Left ventricle myocardium inferior (tissue), 1 donor: Measurements from ENCODE around the gene HHAT. TPM values are rescaled to one million over a fixed set of nuclear protein-coding genes. Genes with fewer than 3 reads are reported as not detected.

Experiments used
- DNase-seq: peaks from one replicate; pipeline ENCODE4 v3.0.0-alpha.2; 2020
- H3K27ac ChIP-seq: fragments of 200-600 bp; replicated peaks from 2 replicates; pipeline ENCODE4 v1.8.0; 2021
- H3K27me3 ChIP-seq: fragments of 200-600 bp; 2 replicates; pipeline ENCODE4 v1.8.0; 2021; ENCODE audit warnings: low read depth
- H3K36me3 ChIP-seq: fragments of 200-600 bp; 2 replicates; pipeline ENCODE4 v1.8.0; 2021
- H3K4me1 ChIP-seq: fragments of 200-600 bp; 2 replicates; pipeline ENCODE4 v1.8.0; 2021
- H3K4me3 ChIP-seq: fragments of 200-600 bp; 2 replicates; pipeline ENCODE4 v1.8.0; 2021; ENCODE audit warnings: mild to moderate bottlenecking, moderate library complexity
- H3K9me3 ChIP-seq: fragments of 200-600 bp; replicated peaks from 2 replicates; pipeline ENCODE4 v1.8.0; 2021
- CTCF ChIP-seq: fragments of 200-600 bp; IDR thresholded peaks from 2 replicates; pipeline ENCODE4 v1.8.0; 2021; ENCODE audit warnings: antibody characterized with exemption, mild to moderate bottlenecking, borderline replicate concordance
- intact Hi-C: fragments of 100-400 bp; cut with micrococcal nuclease; formaldehyde crosslinking; loops from one replicate; pipeline ENCODE4 v1.11.0; 2022
- total RNA-seq: library from RNA; stranded (reverse); fragmentation: NEBNext Ultra II Directional; extraction: Animal tissue kit (Norgen Biotek cat#: 25700); gene quantifications from one replicate; pipeline ENCODE4 v1.2.1, GENCODE V29; 2021
- donor health status: DM: no; HTN: yes; CAD: no; lungs with severe emphysema.

HHAT gene
- total RNA-seq, 1 donor from 2014 or later, result 2.1 TPM

GRCh38 chr1:210523830-210524229 is 195.1 kb downstream of the HHAT start:
- Histone ChIP-seq H3K27ac (no peak overlapping the region), H3K9me3 (no peaks in the 10 kb centered on the region), H3K4me1 (peaks cover 12% of the 10 kb centered on the region), H3K4me3 (no peak overlapping the region), H3K36me3 (no peaks in the 10 kb centered on the region), H3K27me3 (no peaks in the 10 kb centered on the region)
- DNase-seq, result no peak
- intact Hi-C loops, result no loop called here
- TF ChIP-seq CTCF, result no peak

GRCh38 chr1:210525716-210526454 is 197.2 kb downstream of the HHAT start:
- Histone ChIP-seq H3K9me3 (no peaks in the 10 kb centered on the region), H3K27ac (no peak overlapping the region), H3K36me3 (no peaks in the 10 kb centered on the region), H3K4me1 (peaks cover 12% of the 10 kb centered on the region), H3K4me3 (no peak overlapping the region), H3K27me3 (no peaks in the 10 kb centered on the region)
- TF ChIP-seq CTCF, result no peak
- no peak for DNase-seq
- intact Hi-C loops, result no loop called here

GRCh38 chr1:210527091-210527490 is 198.4 kb downstream of the HHAT start:
- H3K27me3 ChIP-seq, result no peaks in the 10 kb centered on the region
- no peak overlapping the region for H3K27ac ChIP-seq
- H3K9me3 ChIP-seq, result no peaks in the 10 kb centered on the region
- no peaks in the 10 kb centered on the region for H3K36me3 ChIP-seq
- peaks cover 12% of the 10 kb centered on the region for H3K4me1 ChIP-seq
- DNase-seq, result no peak
- intact Hi-C loops, result no loop called here
- no peak overlapping the region for H3K4me3 ChIP-seq
- no peak for TF ChIP-seq CTCF

- Histone ChIP-seq H3K9me3 (no peaks in the 10 kb centered on the region), H3K27ac (no peak overlapping the region), H3K4me3 (no peak overlapping the region), H3K36me3 (no peaks in the 10 kb centered on the region), H3K27me3 (no peaks in the 10 kb centered on the region), H3K4me1 (peaks cover 7% of the 10 kb centered on the region)
- TF ChIP-seq CTCF, result no peak
- intact Hi-C loops, result no loop called here
- DNase-seq, result no peak
These were observed 202.9 kb downstream of the HHAT start for GRCh38 chr1:210531475-210532222.

- Histone ChIP-seq H3K4me3 (no peak overlapping the region), H3K27me3 (no peaks in the 10 kb centered on the region), H3K36me3 (no peaks in the 10 kb centered on the region), H3K27ac (no peak overlapping the region), H3K9me3 (no peaks in the 10 kb centered on the region), H3K4me1 (peaks cover under 1% of the 10 kb centered on the region)
- no peak for TF ChIP-seq CTCF
- intact Hi-C loops, result no loop called here
- no peak for DNase-seq
These were observed 203.5 kb downstream of the HHAT start for GRCh38 chr1:210532223-210532598.
